Suprapubic skin (tissue), 4 donors: ENCODE measurements around the gene SMLR1. TPM values are rescaled to one million over a fixed set of nuclear protein-coding genes. Genes with fewer than 3 reads are reported as not detected.

Experiments used
- DNase-seq, 2 donors: peaks; one replicate each; pipeline ENCODE4 v3.0.0-alpha.2; 2019; ENCODE audit warnings: low spot score in 2 of 2
- H3K27ac ChIP-seq: fragments of 200-600 bp; sonication (generic); one replicate; pipeline ENCODE4 v1.5.1; 2019
- H3K27me3 ChIP-seq: fragments of 200-600 bp; sonication (generic); one replicate; pipeline ENCODE4 v1.5.1; 2019
- H3K36me3 ChIP-seq: fragments of 200-600 bp; sonication (generic); one replicate; pipeline ENCODE4 v1.5.1; 2019
- H3K4me1 ChIP-seq: fragments of 200-600 bp; sonication (generic); one replicate; pipeline ENCODE4 v1.5.1; 2019
- H3K4me3 ChIP-seq: fragments of 200-600 bp; sonication (generic); one replicate; pipeline ENCODE4 v1.5.1; 2019; ENCODE audit warnings: mild to moderate bottlenecking
- H3K9me3 ChIP-seq: fragments of 200-600 bp; sonication (generic); one replicate; pipeline ENCODE4 v1.5.1; 2019
- CTCF ChIP-seq, 2 donors: fragments of 200-600 bp in 1 of 2; fragments of 450-650 bp in 1 of 2; sonication (generic) in 1 of 2; IDR thresholded peaks; one replicate each; pipeline ENCODE4 v1.5.1; 2016 to 2019; ENCODE audit warnings: antibody characterized with exemption in 2 of 2, mild to moderate bottlenecking in 1 of 2, moderate library complexity in 1 of 2
- EP300 ChIP-seq: sonication (generic); formaldehyde crosslinking; IDR thresholded peaks from one replicate; pipeline ENCODE4 v1.6.1; 2017; ENCODE audit warnings: antibody characterized with exemption
- POLR2A ChIP-seq, 2 donors: fragments of 450-650 bp; IDR thresholded peaks; one replicate each; pipeline ENCODE4 v1.6.1; 2017; ENCODE audit warnings: antibody characterized with exemption in 2 of 2, mild to moderate bottlenecking in 2 of 2, moderate library complexity in 2 of 2
- POLR2AphosphoS5 ChIP-seq, 3 donors: sonication (generic); formaldehyde crosslinking; IDR thresholded peaks; one replicate each; pipeline ENCODE4 v1.6.1; 2017; ENCODE audit warnings: antibody characterized with exemption in 3 of 3
- WGBS: methylation state at CpG from one replicate; pipeline ENCODE4 v1.1.5; 2018; 5-methylcytosine and 5-hydroxymethylcytosine counted together
- total RNA-seq, 4 donors: library from RNA; depleted of rRNA; stranded (reverse); fragments of >200 nt; gene quantifications; one replicate each; pipeline ENCODE4 v1.1.0, GENCODE V29; 2016

SMLR1 gene
- not detected for total RNA-seq

- Histone ChIP-seq H3K4me3 (no peak within 1 kb of the TSS), H3K36me3 (no peaks in the 10 kb centered on the region), H3K9me3 (no peaks in the 10 kb centered on the region), H3K4me1 (no peaks in the 10 kb centered on the region), H3K27me3 (no peaks in the 10 kb centered on the region), H3K27ac (no peak within 1 kb of the TSS)
- no peak for DNase-seq
- 84% methylated on average over 11 of the region's 11 CpGs for WGBS
- no peak for TF ChIP-seq CTCF (IDR thresholded peaks at IDR 0.05)
- no peak for TF ChIP-seq POLR2AphosphoS5 (IDR thresholded peaks at IDR 0.05)
- no peak for TF ChIP-seq POLR2A (IDR thresholded peaks at IDR 0.05)
- no peak for TF ChIP-seq EP300
Observed at GRCh38 chr6:130827247-130828149, at the start of gene SMLR1. Gene SMLR1, plus strand, starts transcription at chr6:130827406. Its CDS starts 8 bp downstream, at chr6:130827414.

GRCh38 chr6:130778946-130779657 lies 48.1 kb upstream of the SMLR1 start:
- WGBS: 65% methylated on average over 7 of the region's 7 CpGs
- H3K4me1 ChIP-seq: no peaks in the 10 kb centered on the region
- H3K27me3 ChIP-seq: no peaks in the 10 kb centered on the region
- H3K36me3 ChIP-seq: no peaks in the 10 kb centered on the region
- H3K4me3 ChIP-seq: no peak overlapping the region
- no peaks in the 10 kb centered on the region for H3K9me3 ChIP-seq
- TF ChIP-seq POLR2A (IDR thresholded peaks at IDR 0.05) (no peak), POLR2AphosphoS5 (IDR thresholded peaks at IDR 0.05) (no peak), CTCF (IDR thresholded peaks at IDR 0.05) (no peak), EP300 (no peak)
- no peak overlapping the region for H3K27ac ChIP-seq
- DNase-seq: no peak

GRCh38 chr6:130779658-130780033 lies 47.6 kb upstream of the SMLR1 start:
- Histone ChIP-seq H3K4me1 (no peaks in the 10 kb centered on the region), H3K9me3 (no peaks in the 10 kb centered on the region), H3K27ac (no peak overlapping the region), H3K4me3 (no peak overlapping the region), H3K27me3 (no peaks in the 10 kb centered on the region), H3K36me3 (no peaks in the 10 kb centered on the region)
- TF ChIP-seq POLR2AphosphoS5 (IDR thresholded peaks at IDR 0.05) (no peak), EP300 (no peak), CTCF (IDR thresholded peaks at IDR 0.05) (no peak), POLR2A (IDR thresholded peaks at IDR 0.05) (no peak)
- DNase-seq: no peak
- 29% methylated on average over 4 of the region's 4 CpGs for WGBS

GRCh38 chr6:130780122-130780521 lies 47.1 kb upstream of the SMLR1 start:
- no peak for TF ChIP-seq CTCF (IDR thresholded peaks at IDR 0.05)
- no peak for TF ChIP-seq POLR2A (IDR thresholded peaks at IDR 0.05)
- no peak for TF ChIP-seq EP300
- TF ChIP-seq POLR2AphosphoS5 (IDR thresholded peaks at IDR 0.05): no peak
- Histone ChIP-seq H3K27ac (no peak overlapping the region), H3K4me1 (no peaks in the 10 kb centered on the region), H3K4me3 (no peak overlapping the region), H3K36me3 (no peaks in the 10 kb centered on the region), H3K9me3 (no peaks in the 10 kb centered on the region), H3K27me3 (no peaks in the 10 kb centered on the region)
- DNase-seq: no peak
- WGBS: 44% methylated on average over 1 of the region's 1 CpG

- Histone ChIP-seq H3K27me3 (no peaks in the 10 kb centered on the region), H3K4me1 (no peaks in the 10 kb centered on the region), H3K36me3 (no peaks in the 10 kb centered on the region), H3K9me3 (no peaks in the 10 kb centered on the region), H3K27ac (no peak overlapping the region), H3K4me3 (no peak overlapping the region)
- WGBS: 84% methylated on average over 3 of the region's 3 CpGs
- TF ChIP-seq POLR2AphosphoS5 (IDR thresholded peaks at IDR 0.05): no peak
- no peak for TF ChIP-seq CTCF (IDR thresholded peaks at IDR 0.05)
- TF ChIP-seq POLR2A (IDR thresholded peaks at IDR 0.05): no peak
- TF ChIP-seq EP300: no peak
- no peak for DNase-seq
Observed at GRCh38 chr6:130781557-130781956, 45.6 kb upstream of the SMLR1 start.
